NCI-H2029 treated with DMSO at 0.1 percent for 48 hours (cell line): ENCODE measurements around the gene STPG3.

Source experiments
- DNase-seq: peaks from one replicate; lab custom pipeline; 2025; lab: John Stamatoyannopoulos, UW

Gene STPG3

GRCh38 chr9:137266585-137267453, 15.7 kb downstream of the STPG3 start:
- no peak for DNase-seq

- DNase-seq: no peak
These were observed 16.9 kb downstream of the STPG3 start for GRCh38 chr9:137267933-137268355.

- no peak for DNase-seq
These were observed 17.6 kb downstream of the STPG3 start for GRCh38 chr9:137268538-137269201.

- DNase-seq: peak; percentile 18
These were observed 18.2 kb downstream of the STPG3 start for GRCh38 chr9:137269231-137269772.

- DNase-seq: no peak
These were observed 20.0 kb downstream of the STPG3 start for GRCh38 chr9:137270929-137271695.

GRCh38 chr9:137271696-137272076, 20.6 kb downstream of the STPG3 start:
- DNase-seq: no peak

- DNase-seq: no peak
These were observed 21.4 kb downstream of the STPG3 start for GRCh38 chr9:137272241-137273094.

GRCh38 chr9:137273095-137273490, 22.0 kb downstream of the STPG3 start:
- DNase-seq: no peak

- no peak for DNase-seq
These were observed 22.7 kb downstream of the STPG3 start for GRCh38 chr9:137273611-137274320.

GRCh38 chr9:137275203-137275587, 24.1 kb downstream of the STPG3 start:
- no peak for DNase-seq

GRCh38 chr9:137275588-137276472, 24.7 kb downstream of the STPG3 start:
- no peak for DNase-seq

- no peak for DNase-seq
These were observed 25.6 kb downstream of the STPG3 start for GRCh38 chr9:137276473-137277328.

GRCh38 chr9:137277329-137278041, 26.4 kb downstream of the STPG3 start, which contains the start of gene TOR4A:
TOR4A (plus strand) TSS chr9:137277726; CDS start chr9:137278690, 964 bp downstream.
- DNase-seq: no peak

GRCh38 chr9:137278061-137278701, 27.1 kb downstream of the STPG3 start:
- no peak for DNase-seq

- DNase-seq: no peak
These were observed 27.9 kb downstream of the STPG3 start for GRCh38 chr9:137278721-137279711.
